Measurements from ENCODE around the gene GDA. TPM values are rescaled to one million over a fixed set of nuclear protein-coding genes. Genes with fewer than 3 reads are reported as not detected.

The GDA gene
- total RNA-seq, 1 experiment from 2014 or later, result 142 TPM

- Histone ChIP-seq H3K4me3 (no peak overlapping the region), H3K9me2 (ENCODE audit: insufficient read depth) (no peaks in the 10 kb centered on the region), H3K4me1 (replicated peaks; ENCODE audit: insufficient read depth) (no peaks in the 10 kb centered on the region), H3K9me3 (ENCODE audit: insufficient read depth, low read depth) (no peaks in the 10 kb centered on the region), H3K4me2 (no peak overlapping the region), H3F3A (ENCODE audit: insufficient read depth, low read depth) (no peaks in the 10 kb centered on the region), H3K27ac (no peak overlapping the region), H3K79me2 (ENCODE audit: low read depth) (no peaks in the 10 kb centered on the region), H3K36me3 (ENCODE audit: low read depth) (no peaks in the 10 kb centered on the region), H2AFZ (no peak overlapping the region), H3K27me3 (ENCODE audit: insufficient read depth, low read depth) (no peaks in the 10 kb centered on the region), H4K20me1 (ENCODE audit: insufficient read depth) (no peaks in the 10 kb centered on the region)
- POLR2A ChIA-PET (ENCODE audit: unreplicated experiment), result no interaction called here
- CTCF ChIA-PET, result interaction anchor here (1.3 kb wide), 1 partner anchor 237 kb away, joined by 4 read pairs; no protein-coding TSS in a partner anchor
- no TSS peak for BruUV-seq (replicated peaks)
- no peak for DNase-seq
- TF ChIP-seq EZH2 (IDR thresholded peaks at IDR 0.05; ENCODE audit: low read depth) (no peak), CTCF (conservative IDR thresholded peaks at IDR 0.05) (no peak)
- intact Hi-C loops (cut with micrococcal nuclease; ENCODE audit: unreplicated experiment), result no loop called here
These were observed 127.2 kb downstream of the GDA start for GRCh38 chr9:72276429-72276828.

- no peak overlapping the region for H3K4me3 ChIP-seq
- H2AFZ ChIP-seq, result no peak overlapping the region
- no TSS peak for BruUV-seq (replicated peaks)
- no peaks in the 10 kb centered on the region for H3K36me3 ChIP-seq (ENCODE audit: low read depth)
- ChIA-PET POLR2A (ENCODE audit: unreplicated experiment) (interaction anchor here (0.6 to 0.7 kb wide), 2 partner anchors 87 to 799 kb away, joined by 3 to 9 read pairs; no protein-coding TSS in a partner anchor), CTCF (no interaction called here)
- no peaks in the 10 kb centered on the region for H3K9me2 ChIP-seq (ENCODE audit: insufficient read depth)
- DNase-seq, result no peak
- no peak overlapping the region for H3K4me2 ChIP-seq
- H3K27me3 ChIP-seq (ENCODE audit: insufficient read depth, low read depth), result no peaks in the 10 kb centered on the region
- no peaks in the 10 kb centered on the region for H3K9me3 ChIP-seq (ENCODE audit: insufficient read depth, low read depth)
- no peaks in the 10 kb centered on the region for H4K20me1 ChIP-seq (ENCODE audit: insufficient read depth)
- H3F3A ChIP-seq (ENCODE audit: insufficient read depth, low read depth), result no peaks in the 10 kb centered on the region
- intact Hi-C loops (cut with micrococcal nuclease; ENCODE audit: unreplicated experiment), result no loop called here
- TF ChIP-seq EZH2 (IDR thresholded peaks at IDR 0.05; ENCODE audit: low read depth), result no peak
- no peak for TF ChIP-seq CTCF (conservative IDR thresholded peaks at IDR 0.05)
- H3K4me1 ChIP-seq (replicated peaks; ENCODE audit: insufficient read depth), result no peaks in the 10 kb centered on the region
- no peaks in the 10 kb centered on the region for H3K79me2 ChIP-seq (ENCODE audit: low read depth)
- no peak overlapping the region for H3K27ac ChIP-seq
These were observed 129.7 kb downstream of the GDA start for GRCh38 chr9:72278959-72279358.

GRCh38 chr9:72280913-72281500 is 131.8 kb downstream of the GDA start:
- Histone ChIP-seq H3K4me3 (no peak overlapping the region), H3K36me3 (ENCODE audit: low read depth) (no peaks in the 10 kb centered on the region), H3K4me1 (replicated peaks; ENCODE audit: insufficient read depth) (no peaks in the 10 kb centered on the region), H4K20me1 (ENCODE audit: insufficient read depth) (no peaks in the 10 kb centered on the region), H3K27me3 (ENCODE audit: insufficient read depth, low read depth) (no peaks in the 10 kb centered on the region), H3K9me2 (ENCODE audit: insufficient read depth) (no peaks in the 10 kb centered on the region), H2AFZ (no peak overlapping the region), H3K27ac (no peak overlapping the region), H3K79me2 (ENCODE audit: low read depth) (no peaks in the 10 kb centered on the region), H3F3A (ENCODE audit: insufficient read depth, low read depth) (no peaks in the 10 kb centered on the region), H3K9me3 (ENCODE audit: insufficient read depth, low read depth) (no peaks in the 10 kb centered on the region), H3K4me2 (no peak overlapping the region)
- peak; percentile 46 to 72 for DNase-seq
- BruUV-seq (replicated peaks), result no TSS peak
- intact Hi-C loops (cut with micrococcal nuclease; ENCODE audit: unreplicated experiment), result loop anchor here (1.0 to 5.0 kb wide), 8 partner anchors 196 to 901 kb away; no protein-coding TSS in a partner anchor
- no peak for TF ChIP-seq EZH2 (IDR thresholded peaks at IDR 0.05; ENCODE audit: low read depth)
- TF ChIP-seq CTCF (conservative IDR thresholded peaks at IDR 0.05), result peak; percentile 96
- ChIA-PET CTCF (interaction anchor here (0.6 to 2.7 kb wide), 7 partner anchors 23 to 936 kb away, joined by 3 to 10 read pairs (median 3); no protein-coding TSS in a partner anchor), POLR2A (ENCODE audit: unreplicated experiment) (interaction anchor here (0.6 to 0.7 kb wide), 3 partner anchors 35 to 246 kb away, joined by 4 to 5 read pairs (median 4); no protein-coding TSS in a partner anchor)
